GM12892 (cell line): ENCODE results near the gene DOCK1.

ENCODE experiments used
- POLR2A ChIP-seq: IDR thresholded peaks from 2 replicates; pipeline ENCODE4 v1.6.1; 2011; ENCODE audit warnings: low read depth, low read length, control low read depth
- POLR2AphosphoS5 ChIP-seq: IDR thresholded peaks from 2 replicates; pipeline ENCODE4 v1.6.1; 2011; ENCODE audit warnings: low read depth, low read length, control low read depth
- TAF1 ChIP-seq: IDR thresholded peaks from 2 replicates; pipeline ENCODE4 v1.6.1; 2011; ENCODE audit warnings: low read depth, mild to moderate bottlenecking, control low read depth, low read length, borderline replicate concordance

GRCh38 chr10:127252818-127253217 is 347.6 kb downstream of the DOCK1 start:
- TF ChIP-seq POLR2AphosphoS5 (no peak), POLR2A (no peak), TAF1 (no peak)
